Measurements from ENCODE around the gene FADS2. TPM values are rescaled to one million over a fixed set of nuclear protein-coding genes. Genes with fewer than 3 reads are reported as not detected.

FADS2 gene
- total RNA-seq (2021; ENCODE audit: unreplicated experiment) (17.1 TPM), Bru-seq, nascent RNA (percentile 55 among the genes with signal in this experiment), BruChase-seq, experiment 1, labeled RNA remaining after a 6-hour chase (percentile 45 among the genes with signal in this experiment), BruChase-seq, experiment 2, labeled RNA remaining after a 2-hour chase (percentile 44 among the genes with signal in this experiment)
- 17.3 and 18.8 TPM in 2 replicates for polyA plus RNA-seq (2012)
- long read RNA-seq, partial matches to known transcripts, result 44 of 58 reads
- long read RNA-seq, other reads (novel, unspliced or antisense), result 10 of 58 reads

- no peak within 1 kb of the TSS for H3K4me2 ChIP-seq (ENCODE audit: low read length)
- ChIA-PET POLR2A (no interaction called here), CTCF (no interaction called here), RAD21 (ENCODE audit: low non-redundant PET in 1 of 2, low total read pairs in 2 of 2, uncharacterized antibody in 2 of 2, unreplicated experiment in 2 of 2) (no interaction called here)
- intact Hi-C loops (cut with micrococcal nuclease), result no loop called here
- H3K27me3 ChIP-seq (ENCODE audit: insufficient read depth, low read length), result no peaks in the 10 kb centered on the region
- no peaks in the 10 kb centered on the region for H3K36me3 ChIP-seq (ENCODE audit: control insufficient read depth in 1 of 2, insufficient read depth in 2 of 2, low read length in 2 of 2)
- H3K9me3 ChIP-seq (ENCODE audit: control insufficient read depth in 1 of 2, insufficient read depth in 1 of 2, low read depth in 1 of 2, low read length in 2 of 2), result no peaks in the 10 kb centered on the region
- no peak within 1 kb of the TSS for H3K27ac ChIP-seq (ENCODE audit: low read depth, low read length)
- no peak within 1 kb of the TSS for H3K4me3 ChIP-seq (replicated peaks in 1 of 2; ENCODE audit: low read depth in 1 of 2, low read length in 2 of 2)
- ATAC-seq (no peak), DNase-seq (ENCODE audit: low read depth, low spot score) (no peak)
- no peaks in the 10 kb centered on the region for H3K79me2 ChIP-seq (ENCODE audit: insufficient read depth, low read length)
- no TSS peak for BruUV-seq (replicated peaks)
- no peaks in the 10 kb centered on the region for H3K4me1 ChIP-seq (ENCODE audit: control insufficient read depth in 1 of 2, insufficient read depth in 2 of 2, low read length in 2 of 2)
- H4K20me1 ChIP-seq (ENCODE audit: insufficient read depth), result no peaks in the 10 kb centered on the region
- H3K9me2 ChIP-seq (ENCODE audit: insufficient read depth), result no peaks in the 10 kb centered on the region
- no peak within 1 kb of the TSS for H2AFZ ChIP-seq (ENCODE audit: low read depth, low read length, poor library complexity, severe bottlenecking)
- TF ChIP-seq ZFX (IDR thresholded peaks at IDR 0.05), result no peak
- no peak for TF ChIP-seq REST (IDR thresholded peaks at IDR 0.05; ENCODE audit: low read depth)
- no peak for TF ChIP-seq SP1 (IDR thresholded peaks at IDR 0.05; ENCODE audit: low read depth)
- no peak for TF ChIP-seq CTCF (IDR thresholded peaks at IDR 0.05 in 2 of 3, conservative IDR thresholded peaks at IDR 0.05 in 1 of 3; ENCODE audit: borderline replicate concordance in 1 of 3, insufficient read depth in 1 of 3, low read depth in 2 of 3, low read length in 2 of 3)
- no peak for TF ChIP-seq CBX3 (IDR thresholded peaks at IDR 0.05; ENCODE audit: low read depth)
- no peak for TF ChIP-seq POLR2A (IDR thresholded peaks at IDR 0.05; ENCODE audit: borderline replicate concordance, extremely low read depth, insufficient read depth, insufficient read length)
- no peak for TF ChIP-seq EGR1 (IDR thresholded peaks at IDR 0.05; ENCODE audit: low read depth)
- no peak for TF ChIP-seq ZBTB33 (IDR thresholded peaks at IDR 0.05; ENCODE audit: extremely low read depth, insufficient replicate concordance, low read length)
- TF ChIP-seq MAX (IDR thresholded peaks at IDR 0.05), result no peak
- TF ChIP-seq FOSL1 (IDR thresholded peaks at IDR 0.05; ENCODE audit: low read depth), result no peak
- no peak for TF ChIP-seq YY1 (IDR thresholded peaks at IDR 0.05; ENCODE audit: extremely low read depth, insufficient replicate concordance, low read depth, low read length)
- no peak for TF ChIP-seq SIN3A (IDR thresholded peaks at IDR 0.05; ENCODE audit: low read depth)
- H3K9ac ChIP-seq (ENCODE audit: low read length), result no peak within 1 kb of the TSS
These were observed at the start of gene FADS2 for GRCh38 chr11:61827571-61828378. Gene FADS2, plus strand, starts transcription at chr11:61828300. Its CDS starts 91 bp downstream, at chr11:61828391.

All from HCT116 (cell line).